IMR-90 (cell line): ENCODE results near the gene RAD1.

Experiments used
- CTCF ChIP-seq: conservative IDR thresholded peaks from 2 replicates; pipeline ENCODE4 v1.5.1; 2012; ENCODE audit warnings: mild to moderate bottlenecking, low read depth, low read length, improper control_type of control experiment
- USF2 ChIP-seq: fragments of 150-350 bp; IDR thresholded peaks from 2 replicates; pipeline ENCODE4 v1.6.1; 2017; ENCODE audit warnings: mild to moderate bottlenecking, antibody characterized with exemption, low read length, low read depth

GRCh38 chr5:34868791-34869190 lies 46.5 kb downstream of the RAD1 start:
- no peak for TF ChIP-seq CTCF
- no peak for TF ChIP-seq USF2
